ENCODE data around the gene HOXC6. TPM values are rescaled to one million over a fixed set of nuclear protein-coding genes. Genes with fewer than 3 reads are reported as not detected.
A peak's percentile ranks its signal among the peaks of the same experiment; 100 is the strongest.

The HOXC6 gene
- total RNA-seq (1 to 10 TPM in 1 of 5 donors, not detected in 4; 2.0 TPM), polyA plus RNA-seq (1 to 10 TPM in 1 of 3 donors, under 1 TPM in 1, not detected in 1; 0.46 to 1.0 TPM)
- long read RNA-seq, donor 1 = 0 reads
- long read RNA-seq, donor 2, partial matches to known transcripts = 0 of 1 reads
- long read RNA-seq, donor 2, other reads (novel, unspliced or antisense) = 0 of 1 reads
- long read RNA-seq, donor 3 = 0 reads
- long read RNA-seq, donor 4 = 0 reads
- long read RNA-seq, donor 5, partial matches to known transcripts = 0 of 3 reads
- long read RNA-seq, donor 5, other reads (novel, unspliced or antisense) = 0 of 3 reads
- long read RNA-seq, donor 6 = 0 reads
- long read RNA-seq, donor 7 = 0 reads
- long read RNA-seq, donor 8 = 0 reads
- long read RNA-seq, donor 9 = 0 reads
- long read RNA-seq, donor 10 = 0 reads

GRCh38 chr12:54028314-54029201 is at the start of gene HOXC6:
HOXC6 (plus strand) TSS chr12:54028440; CDS start chr12:54028522, 82 bp downstream.
- peak within 1 kb of the TSS in 1 of 5 donors; percentile 82 for H3K27ac ChIP-seq
- intact Hi-C loops (cut with DNase I; ENCODE audit: low total_unique reads) = loop anchor here (5.0 kb wide), 1 partner anchor 164 kb away; no protein-coding TSS in a partner anchor
- WGBS, 5 donors = 8 to 11% (median 9%) methylated on average over 36 of the region's 36 CpGs
- H3K36me3 ChIP-seq = no peaks in the 10 kb centered on the region
- no peaks in the 10 kb centered on the region for H3K9me3 ChIP-seq
- peak in 1 of 2 donors; percentile 50 for DNase-seq
- H3K4me3 ChIP-seq = peak within 1 kb of the TSS; percentile 15 to 35 (median 26)
- no peak for TF ChIP-seq CTCF (IDR thresholded peaks at IDR 0.05)
- no peak for TF ChIP-seq POLR2AphosphoS5 (IDR thresholded peaks at IDR 0.05)
- no peak for TF ChIP-seq POLR2A (IDR thresholded peaks at IDR 0.05)
- TF ChIP-seq EP300 (IDR thresholded peaks at IDR 0.05) = no peak
- peaks cover 0 to 36% (median 18%) of the 10 kb centered on the region in 4 donors for H3K4me1 ChIP-seq
- peaks cover 3 to 100% (median 96%) of the 10 kb centered on the region in 3 donors for H3K27me3 ChIP-seq

GRCh38 chr12:53978477-53979356 is 49.5 kb upstream of the HOXC6 start:
- intact Hi-C loops (cut with DNase I; ENCODE audit: low total_unique reads) = no loop called here
- peaks cover 18 to 33% (median 24%) of the 10 kb centered on the region in 4 donors for H3K4me1 ChIP-seq
- H3K27me3 ChIP-seq = peaks cover 44 to 100% (median 99%) of the 10 kb centered on the region in 3 donors
- H3K4me3 ChIP-seq = no peak overlapping the region
- peak in 1 of 2 donors; percentile 66 for DNase-seq
- H3K9me3 ChIP-seq = peaks cover 0 to 7% (median 1%) of the 10 kb centered on the region in 4 donors
- H3K27ac ChIP-seq = no peak overlapping the region
- TF ChIP-seq POLR2A (IDR thresholded peaks at IDR 0.05) (no peak), POLR2AphosphoS5 (IDR thresholded peaks at IDR 0.05) (no peak), CTCF (IDR thresholded peaks at IDR 0.05) (no peak), EP300 (IDR thresholded peaks at IDR 0.05) (no peak)
- WGBS, 5 donors = 5 to 8% (median 6%) methylated on average over 15 of the region's 15 CpGs
- H3K36me3 ChIP-seq = no peaks in the 10 kb centered on the region

- peaks cover 48 to 100% (median 99%) of the 10 kb centered on the region in 3 donors for H3K27me3 ChIP-seq
- WGBS, 5 donors = 21 to 34% (median 29%) methylated on average over 7 of the region's 7 CpGs
- no peak overlapping the region for H3K27ac ChIP-seq
- peaks cover 0 to 13% (median 1%) of the 10 kb centered on the region in 4 donors for H3K9me3 ChIP-seq
- intact Hi-C loops (cut with DNase I; ENCODE audit: low total_unique reads) = no loop called here
- TF ChIP-seq EP300 (IDR thresholded peaks at IDR 0.05) = no peak
- TF ChIP-seq CTCF (IDR thresholded peaks at IDR 0.05) = no peak
- no peak for TF ChIP-seq POLR2A (IDR thresholded peaks at IDR 0.05)
- no peak for TF ChIP-seq POLR2AphosphoS5 (IDR thresholded peaks at IDR 0.05)
- peaks cover 8 to 31% (median 19%) of the 10 kb centered on the region in 4 donors for H3K4me1 ChIP-seq
- no peaks in the 10 kb centered on the region for H3K36me3 ChIP-seq
- DNase-seq = no peak
- H3K4me3 ChIP-seq = no peak overlapping the region
Observed at GRCh38 chr12:53980104-53980801, 48.0 kb upstream of the HOXC6 start.

Data from stomach (tissue), 19 donors.